MG63 (cell line): ENCODE data around the gene TSPAN32. TPM values are rescaled to one million over a fixed set of nuclear protein-coding genes. Genes with fewer than 3 reads are reported as not detected.
"Not testable (repeated sequence)": the region's sequence is repeated elsewhere in the genome, so short reads cannot be mapped to it uniquely, and the experiment has no call there.

ENCODE experiments used
- DNase-seq: peaks from one replicate; pipeline ENCODE4 v3.0.0-alpha.2; 2020
- H3K27me3 ChIP-seq: fragments of 250-450 bp; sonication (Bioruptor Pico); 2 replicates; pipeline ENCODE4 v1.5.1; 2020; ENCODE audit warnings: mild to moderate bottlenecking, moderate library complexity
- H3K36me3 ChIP-seq: fragments of 250-450 bp; sonication (Bioruptor Pico); 2 replicates; pipeline ENCODE4 v1.5.1; 2020; ENCODE audit warnings: mild to moderate bottlenecking, moderate library complexity
- H3K4me3 ChIP-seq: fragments of 250-450 bp; sonication (Bioruptor Pico); 2 replicates; pipeline ENCODE4 v1.5.1; 2020; ENCODE audit warnings: mild to moderate bottlenecking, moderate library complexity
- H3K9me3 ChIP-seq: fragments of 250-450 bp; sonication (Bioruptor Pico); 2 replicates; pipeline ENCODE4 v1.5.1; 2020; ENCODE audit warnings: mild to moderate bottlenecking, moderate library complexity
- total RNA-seq: library from RNA; depleted of rRNA; stranded (reverse); fragments of >200 nt; shearing (Covaris generic); gene quantifications from 2 replicates; pipeline ENCODE4 v1.2.3, GENCODE V29; 2014; ENCODE audit warnings: low replicate concordance

TSPAN32 gene
- total RNA-seq, 1 experiment from 2014 or later = 4.3 TPM

DNA sequence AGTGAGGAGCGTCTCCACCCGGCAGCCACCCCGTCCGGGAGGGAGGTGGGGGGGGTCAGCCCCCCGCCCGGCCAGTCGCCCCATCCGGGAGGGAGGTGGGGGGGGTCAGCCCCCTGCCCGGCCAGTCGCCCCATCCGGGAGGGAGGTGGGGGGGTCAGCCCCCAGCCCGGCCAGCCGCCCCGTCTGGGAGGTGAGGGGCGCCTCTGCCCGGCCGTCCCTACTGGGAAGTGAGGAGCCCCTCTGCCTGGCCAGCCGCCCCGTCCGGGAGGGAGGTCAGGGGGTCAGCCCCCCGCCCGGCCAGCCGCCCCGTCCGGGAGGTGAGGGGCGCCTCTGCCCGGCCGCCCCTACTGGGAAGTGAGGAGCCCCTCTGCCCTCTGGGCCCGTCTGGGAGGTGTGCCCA is 30.8 kb downstream of the TSPAN32 start:
- H3K9me3 ChIP-seq, H3K36me3 ChIP-seq, H3K4me3 ChIP-seq, DNase-seq, H3K27me3 ChIP-seq: not testable (repeated sequence)

DNA sequence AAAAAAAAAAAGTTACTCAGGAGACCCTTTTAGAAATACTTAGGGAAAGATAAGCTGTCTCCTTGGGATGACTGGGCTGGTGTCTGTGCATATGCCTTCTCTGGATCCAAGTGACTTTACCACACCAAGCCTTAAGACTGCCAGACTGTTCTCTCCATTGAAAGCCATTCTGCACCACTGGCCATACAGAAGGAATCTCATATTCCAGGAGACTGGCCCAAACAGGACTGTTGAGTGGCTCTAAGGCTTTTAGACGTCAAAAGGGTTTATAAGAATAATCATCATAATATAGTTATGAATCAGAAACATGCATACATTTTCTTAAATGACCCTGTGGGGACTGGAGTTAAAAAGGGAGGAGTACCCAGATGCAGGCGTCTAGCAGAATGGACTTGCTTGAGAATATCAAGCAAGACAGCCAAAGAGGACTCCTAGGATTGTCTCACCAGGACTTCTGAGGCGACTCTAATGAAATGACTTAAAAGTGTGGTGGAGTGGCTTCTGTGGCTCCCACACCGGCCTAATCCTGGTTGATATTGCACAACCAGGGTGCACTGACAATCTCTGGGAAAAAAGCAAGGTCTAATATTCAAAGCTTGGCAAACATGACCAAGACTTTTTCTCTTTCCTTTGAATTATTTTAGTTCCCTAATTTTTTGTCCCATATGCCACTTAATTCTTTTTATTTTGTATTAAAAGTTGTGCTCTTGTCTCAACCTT is 31.8 kb downstream of the TSPAN32 start:
- not testable (repeated sequence) for H3K27me3 ChIP-seq, H3K36me3 ChIP-seq, DNase-seq, H3K4me3 ChIP-seq, H3K9me3 ChIP-seq

GRCh38 chr11:2335286-2335685 is 33.5 kb downstream of the TSPAN32 start:
- not testable (repeated sequence) for H3K9me3 ChIP-seq, DNase-seq, H3K36me3 ChIP-seq, H3K27me3 ChIP-seq, H3K4me3 ChIP-seq

DNA sequence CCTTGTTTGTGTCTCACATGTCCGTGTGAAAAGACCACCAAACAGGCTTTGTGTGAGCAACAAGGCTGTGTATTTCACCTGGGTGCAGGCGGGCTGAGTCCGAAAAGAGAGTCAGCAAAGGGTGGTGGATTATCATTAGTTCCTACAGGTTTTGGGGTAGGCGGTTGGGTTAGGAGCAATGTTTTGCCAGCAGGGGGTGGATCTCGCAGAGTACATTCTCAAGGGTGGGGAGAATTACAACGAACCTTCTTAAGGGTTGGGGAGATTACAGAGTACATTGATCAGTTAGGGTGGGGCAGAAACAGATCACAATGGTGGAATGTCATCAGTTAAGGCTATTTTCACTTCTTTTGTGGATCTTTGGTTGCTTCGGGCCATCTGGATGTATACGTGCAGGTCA is 36.9 kb downstream of the TSPAN32 start:
- not testable (repeated sequence) for H3K36me3 ChIP-seq

GRCh38 chr11:2342557-2342956 is 40.7 kb downstream of the TSPAN32 start:
- Histone ChIP-seq H3K9me3 (no peaks in the 10 kb centered on the region), H3K27me3 (no peaks in the 10 kb centered on the region), H3K36me3 (no peaks in the 10 kb centered on the region), H3K4me3 (no peak overlapping the region)
- DNase-seq = no peak

More for the DNA sequence above, 36.9 kb downstream of the TSPAN32 start:
- DNase-seq, H3K27me3 ChIP-seq, H3K9me3 ChIP-seq, H3K4me3 ChIP-seq: not testable (repeated sequence)

- Histone ChIP-seq H3K27me3 (no peaks in the 10 kb centered on the region), H3K36me3 (no peaks in the 10 kb centered on the region), H3K9me3 (no peaks in the 10 kb centered on the region), H3K4me3 (no peak overlapping the region)
- no peak for DNase-seq
Observed at GRCh38 chr11:2342981-2343380, 41.2 kb downstream of the TSPAN32 start.

DNA sequence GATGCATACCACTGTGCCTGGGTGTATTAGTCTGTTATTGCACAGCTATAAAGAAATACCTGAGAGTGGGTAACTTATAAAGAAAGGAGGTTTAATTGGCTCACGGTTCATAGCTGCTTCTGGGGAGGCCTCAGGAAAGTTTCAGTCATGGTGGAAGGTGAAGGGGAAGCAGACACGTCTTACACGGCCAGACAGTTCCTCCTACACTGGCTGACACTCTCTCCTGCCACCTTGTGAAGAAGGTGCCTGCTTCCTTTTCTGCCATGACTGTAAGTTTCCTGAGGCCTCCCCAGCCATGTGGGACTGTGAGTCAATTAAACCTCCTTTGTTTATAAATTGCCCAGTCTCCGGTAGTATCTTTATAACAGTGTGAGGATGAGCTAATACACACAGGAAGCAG is 41.7 kb downstream of the TSPAN32 start:
- DNase-seq = no peak
- no peaks in the 10 kb centered on the region for H3K36me3 ChIP-seq

DNA sequence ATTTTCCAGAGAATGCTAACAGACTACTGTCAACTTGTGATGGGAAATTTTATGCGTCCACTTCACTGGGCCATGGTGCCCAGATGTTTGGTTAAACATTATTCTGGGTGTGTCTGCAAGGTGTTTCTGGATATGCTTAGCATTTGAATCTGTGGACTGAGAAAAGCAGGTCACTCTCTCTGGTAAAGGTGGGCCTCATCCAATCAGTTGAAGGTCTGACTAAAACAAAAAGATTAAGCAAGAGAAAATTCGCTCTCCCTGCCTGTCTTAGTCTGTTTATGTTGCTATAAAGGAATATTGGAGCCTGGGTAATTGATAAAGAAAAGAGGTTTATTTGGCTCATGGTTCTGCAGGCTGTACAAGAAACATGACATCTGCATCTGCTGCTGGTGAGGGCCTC is 43.2 kb downstream of the TSPAN32 start:
- Histone ChIP-seq H3K36me3 (no peaks in the 10 kb centered on the region), H3K4me3 (no peak overlapping the region), H3K9me3 (peaks cover 12% of the 10 kb centered on the region), H3K27me3 (no peaks in the 10 kb centered on the region)
- no peak for DNase-seq

More for the DNA sequence above, 41.7 kb downstream of the TSPAN32 start:
- no peak overlapping the region for H3K4me3 ChIP-seq
- no peaks in the 10 kb centered on the region for H3K27me3 ChIP-seq
- H3K9me3 ChIP-seq = peaks cover 2% of the 10 kb centered on the region

DNA sequence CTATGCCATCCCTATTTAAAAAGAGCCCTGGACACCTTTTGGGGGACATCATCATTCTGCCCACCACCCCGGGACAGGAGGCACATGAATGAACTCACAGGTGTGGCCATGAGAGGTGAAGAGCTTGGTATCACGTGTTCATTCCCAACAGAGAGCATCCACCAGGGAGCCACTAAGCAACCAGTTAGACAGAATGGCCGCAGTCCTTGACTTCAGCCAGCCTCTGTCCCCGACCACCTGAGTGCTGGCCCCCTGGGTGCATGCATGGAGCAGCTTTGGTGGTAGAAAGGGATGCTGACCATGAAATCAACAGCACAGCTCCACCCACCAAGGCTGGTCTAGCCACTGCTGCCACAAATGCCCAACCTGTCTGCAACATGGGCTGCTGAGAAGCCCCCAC is 44.2 kb downstream of the TSPAN32 start:
- Histone ChIP-seq H3K4me3 (no peak overlapping the region), H3K27me3 (no peaks in the 10 kb centered on the region), H3K9me3 (peaks cover 12% of the 10 kb centered on the region), H3K36me3 (no peaks in the 10 kb centered on the region)
- no peak for DNase-seq

DNA sequence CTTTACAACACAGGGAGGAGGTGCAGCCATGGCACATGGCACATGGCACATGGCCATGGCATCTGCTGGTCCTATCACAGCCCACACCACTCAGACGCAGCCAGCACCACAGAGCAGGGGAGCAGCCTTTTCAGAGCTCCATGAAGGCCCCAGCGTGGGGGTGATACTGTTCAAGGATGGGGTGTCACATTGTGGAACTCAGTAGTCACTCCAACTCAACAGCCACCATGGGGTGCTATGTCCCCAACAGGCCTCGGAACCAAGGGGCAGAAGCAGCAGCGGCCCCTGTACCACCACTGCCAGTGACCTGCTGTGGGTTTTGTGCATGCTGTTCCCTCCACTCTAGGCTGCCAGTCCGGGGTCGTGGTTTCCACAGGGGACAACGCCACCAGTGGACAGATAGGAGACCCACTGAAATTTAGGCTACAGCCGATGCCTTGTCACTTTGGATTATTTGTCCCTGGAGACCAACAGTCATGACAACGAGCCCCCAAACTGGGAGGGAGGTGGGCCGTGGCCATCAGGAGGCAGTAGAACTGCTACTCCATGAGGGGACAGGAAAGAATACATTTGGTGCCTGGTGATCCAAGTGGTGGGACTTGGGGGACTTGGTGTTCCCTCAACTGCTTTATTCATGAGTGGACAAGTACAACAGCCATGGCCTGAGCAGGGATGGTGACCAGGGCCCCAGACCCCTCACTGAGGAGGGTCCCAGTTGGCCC is 44.9 kb downstream of the TSPAN32 start:
- Histone ChIP-seq H3K4me3 (no peak overlapping the region), H3K27me3 (no peaks in the 10 kb centered on the region), H3K36me3 (no peaks in the 10 kb centered on the region), H3K9me3 (peaks cover 14% of the 10 kb centered on the region)
- DNase-seq = no peak

GRCh38 chr11:2347308-2347830 is 45.6 kb downstream of the TSPAN32 start:
- Histone ChIP-seq H3K4me3 (no peak overlapping the region), H3K9me3 (peaks cover 14% of the 10 kb centered on the region), H3K36me3 (no peaks in the 10 kb centered on the region), H3K27me3 (no peaks in the 10 kb centered on the region)
- no peak for DNase-seq

GRCh38 chr11:2348986-2349385 is 47.2 kb downstream of the TSPAN32 start:
- DNase-seq = no peak
- H3K9me3 ChIP-seq = peaks cover 14% of the 10 kb centered on the region

DNA sequence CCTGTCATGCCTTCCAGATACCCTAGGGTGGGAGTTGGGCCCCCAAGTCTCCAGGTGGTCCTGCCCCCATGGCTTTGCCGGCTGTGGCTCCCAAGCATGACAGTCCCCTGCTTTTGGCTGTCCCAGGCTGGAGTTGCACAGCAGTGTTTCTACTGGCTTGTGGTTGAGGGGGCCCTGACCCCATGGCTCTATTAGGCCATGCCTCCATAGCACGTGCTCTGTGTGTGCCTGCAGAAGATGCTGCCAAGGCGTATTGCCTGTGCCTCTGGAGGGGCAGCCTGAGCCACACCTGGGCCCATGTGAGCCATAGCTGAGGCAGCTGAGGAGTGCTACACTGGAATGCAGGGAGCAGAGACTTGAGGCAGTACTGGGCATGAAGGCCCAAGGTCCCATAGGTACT is 49.9 kb downstream of the TSPAN32 start:
- H3K4me3 ChIP-seq = no peak overlapping the region
- H3K27me3 ChIP-seq = no peaks in the 10 kb centered on the region
- H3K9me3 ChIP-seq = peaks cover 14% of the 10 kb centered on the region
- H3K36me3 ChIP-seq = no peaks in the 10 kb centered on the region
- no peak for DNase-seq

More at GRCh38 chr11:2348986-2349385, 47.2 kb downstream of the TSPAN32 start:
- Histone ChIP-seq H3K36me3 (no peaks in the 10 kb centered on the region), H3K4me3 (no peak overlapping the region), H3K27me3 (no peaks in the 10 kb centered on the region)

DNA sequence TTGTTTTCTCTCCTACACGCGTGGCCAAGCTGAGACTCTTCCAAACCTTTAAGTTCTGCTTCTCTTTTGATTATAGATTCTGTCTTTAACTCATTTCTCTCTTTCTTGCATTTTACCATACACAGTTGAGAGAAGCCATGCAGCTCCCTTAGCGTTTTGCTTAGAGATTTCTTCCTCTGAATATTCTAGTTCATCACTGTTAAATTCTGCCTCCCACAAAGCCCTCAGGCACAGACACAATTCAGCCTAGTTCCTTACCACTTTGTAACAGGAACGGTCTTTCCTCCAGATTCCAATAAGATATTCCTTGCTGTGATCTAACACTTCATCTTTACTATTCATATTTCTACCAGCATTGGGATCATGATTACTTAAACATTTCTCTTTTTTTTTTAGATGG is 50.6 kb downstream of the TSPAN32 start:
- Histone ChIP-seq H3K27me3 (no peaks in the 10 kb centered on the region), H3K36me3 (no peaks in the 10 kb centered on the region), H3K4me3 (no peak overlapping the region), H3K9me3 (peaks cover 14% of the 10 kb centered on the region)
- DNase-seq = no peak

GRCh38 chr11:2355000-2355644 is 53.3 kb downstream of the TSPAN32 start:
- Histone ChIP-seq H3K9me3 (peaks cover 2% of the 10 kb centered on the region; the same call in 1 of the 2 replicates), H3K36me3 (no peaks in the 10 kb centered on the region), H3K4me3 (no peak overlapping the region), H3K27me3 (no peaks in the 10 kb centered on the region)
- no peak for DNase-seq

DNA sequence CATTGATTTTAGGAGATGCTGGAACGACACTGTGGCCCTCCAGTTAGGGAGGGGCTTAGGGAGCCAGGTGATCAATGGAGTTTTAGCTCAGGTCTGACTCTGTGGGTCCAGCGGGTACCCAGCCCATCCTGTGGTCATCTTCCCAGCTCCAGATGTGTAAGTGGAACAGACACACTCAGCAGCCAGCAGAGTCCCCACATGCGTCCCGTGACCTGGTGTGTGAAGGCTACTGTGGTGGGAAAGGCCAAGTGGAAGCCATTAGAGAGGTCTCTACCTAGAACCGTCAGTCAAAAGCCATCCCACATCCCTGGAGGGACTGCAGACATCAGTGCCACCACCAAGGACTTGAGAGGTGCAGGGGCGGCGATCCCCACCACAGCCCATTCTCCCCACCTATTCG is 55.4 kb downstream of the TSPAN32 start:
- no peak for DNase-seq
- Histone ChIP-seq H3K36me3 (no peaks in the 10 kb centered on the region), H3K27me3 (no peaks in the 10 kb centered on the region), H3K4me3 (no peak overlapping the region), H3K9me3 (no peaks in the 10 kb centered on the region)

DNA sequence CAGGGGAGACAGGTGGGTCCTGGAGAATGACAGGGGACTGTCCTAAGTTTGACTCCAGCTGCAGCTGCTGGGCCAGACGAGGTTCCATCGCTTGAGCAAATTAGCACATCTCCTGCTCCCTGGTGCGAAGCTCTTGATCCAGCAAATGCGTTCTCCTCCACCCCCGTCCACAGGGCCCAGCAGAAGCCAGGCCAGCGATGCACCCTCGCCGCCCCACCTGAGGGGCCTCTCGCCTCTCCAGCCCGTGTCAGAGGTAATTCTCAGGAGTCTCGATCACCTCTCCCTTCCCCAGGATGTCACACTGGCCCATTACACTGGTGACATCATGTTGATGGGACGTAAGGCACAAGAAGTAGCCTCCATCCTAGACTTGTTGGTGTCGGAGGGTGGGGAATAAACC is 55.8 kb downstream of the TSPAN32 start:
- H3K36me3 ChIP-seq, H3K4me3 ChIP-seq, DNase-seq, H3K9me3 ChIP-seq, H3K27me3 ChIP-seq: not testable (repeated sequence)
